Mesenchymal stem cell (in vitro differentiated cells and primary cell): Measurements from ENCODE around the gene ANKS6.
"Not testable (repeated sequence)": the region's sequence is repeated elsewhere in the genome, so short reads cannot be mapped to it uniquely, and the experiment has no call there.

ENCODE experiments used
- DNase-seq: peaks from one replicate; pipeline ENCODE4 v3.0.0-alpha.2; 2013
- H2AFZ ChIP-seq: one replicate; pipeline ENCODE4 v1.6.1; 2013; ENCODE audit warnings: low read depth, mild to moderate bottlenecking, control low read depth, inconsistent platforms, low read length, moderate library complexity
- H2AK5ac ChIP-seq: 2 replicates; pipeline ENCODE4 v1.6.1; 2013; ENCODE audit warnings: low read length, moderate library complexity, mild to moderate bottlenecking, inconsistent platforms; ENCODE audit not compliant: severe bottlenecking
- H2BK120ac ChIP-seq: one replicate; pipeline ENCODE4 v1.6.1; 2013; ENCODE audit warnings: low read depth, mild to moderate bottlenecking, inconsistent platforms, low read length, moderate library complexity
- H2BK12ac ChIP-seq, 2 experiments: one replicate each; pipeline ENCODE4 v1.6.1; 2013; ENCODE audit warnings: inconsistent platforms in 2 of 2, low read length in 2 of 2, mild to moderate bottlenecking in 2 of 2, moderate library complexity in 2 of 2, control low read depth in 1 of 2
- H2BK15ac ChIP-seq: one replicate; pipeline ENCODE4 v1.6.1; 2013; ENCODE audit warnings: mild to moderate bottlenecking, low read depth, inconsistent platforms; ENCODE audit not compliant: poor library complexity, severe bottlenecking
- H2BK5ac ChIP-seq: 2 replicates; pipeline ENCODE4 v1.6.1; 2013; ENCODE audit warnings: low read depth, mild to moderate bottlenecking, low read length, control low read depth, inconsistent platforms; ENCODE audit not compliant: poor library complexity, severe bottlenecking
- H3K14ac ChIP-seq, 2 experiments: one replicate each; pipeline ENCODE4 v1.6.1; 2013; ENCODE audit warnings: inconsistent platforms in 2 of 2, low read length in 2 of 2, control low read depth in 1 of 2, mild to moderate bottlenecking in 1 of 2, moderate library complexity in 1 of 2
- H3K18ac ChIP-seq, 2 experiments: one replicate each; pipeline ENCODE4 v1.6.1; 2013; ENCODE audit warnings: inconsistent platforms in 2 of 2, low read length in 2 of 2, control low read depth in 1 of 2, low read depth in 1 of 2, mild to moderate bottlenecking in 1 of 2
- H3K23ac ChIP-seq, 2 experiments: one replicate each; pipeline ENCODE4 v1.6.1; 2013; ENCODE audit warnings: inconsistent platforms in 2 of 2, low read length in 2 of 2, mild to moderate bottlenecking in 2 of 2, moderate library complexity in 2 of 2, control low read depth in 1 of 2
- H3K27ac ChIP-seq: 2 replicates; pipeline ENCODE4 v1.5.1; 2013; ENCODE audit warnings: mild to moderate bottlenecking, moderate library complexity, low read length, control low read depth, inconsistent platforms; ENCODE audit not compliant: poor library complexity, severe bottlenecking
- H3K27me3 ChIP-seq, 2 experiments: 2 replicates each; pipeline versions ENCODE4 v1.6.1 to v1.7.0; 2013; ENCODE audit warnings: low read length in 2 of 2, mild to moderate bottlenecking in 2 of 2, moderate library complexity in 2 of 2, control low read depth in 1 of 2, inconsistent platforms in 1 of 2; ENCODE audit not compliant: control insufficient read depth in 1 of 2, insufficient read depth in 1 of 2
- H3K36me3 ChIP-seq, 2 experiments: 2 replicates each; pipeline versions ENCODE4 v1.6.1 to v1.7.0; 2013; ENCODE audit warnings: low read length in 2 of 2, control low read depth in 1 of 2, inconsistent platforms in 1 of 2, low read depth in 1 of 2, mild to moderate bottlenecking in 1 of 2; ENCODE audit not compliant: insufficient read depth in 2 of 2, control insufficient read depth in 1 of 2
- H3K4ac ChIP-seq, 2 experiments: one replicate each; pipeline ENCODE4 v1.6.1; 2013; ENCODE audit warnings: inconsistent platforms in 2 of 2, low read length in 2 of 2, mild to moderate bottlenecking in 2 of 2, moderate library complexity in 2 of 2, control low read depth in 1 of 2, low read depth in 1 of 2
- H3K4me1 ChIP-seq: 2 replicates; pipeline ENCODE4 v1.6.1; 2013; ENCODE audit warnings: low read depth, low read length, control low read depth; ENCODE audit not compliant: control insufficient read depth, insufficient read depth
- H3K4me2 ChIP-seq: 2 replicates; pipeline ENCODE4 v1.6.1; 2013; ENCODE audit warnings: low read length, mild to moderate bottlenecking, inconsistent platforms; ENCODE audit not compliant: poor library complexity, severe bottlenecking
- H3K4me3 ChIP-seq, 2 experiments: 2 replicates each; pipeline versions ENCODE4 v1.5.1 to v1.7.0; 2013; ENCODE audit warnings: low read length in 2 of 2, mild to moderate bottlenecking in 2 of 2, control low read depth in 1 of 2, low read depth in 1 of 2; ENCODE audit not compliant: insufficient read depth in 1 of 2
- H3K79me1 ChIP-seq: replicated peaks from 2 replicates; pipeline ENCODE4 v1.6.1; 2013; ENCODE audit warnings: mild to moderate bottlenecking, control low read depth, low read length, inconsistent platforms; ENCODE audit not compliant: poor library complexity, severe bottlenecking
- H3K9ac ChIP-seq: 2 replicates; pipeline ENCODE4 v1.7.0; 2013; ENCODE audit warnings: mild to moderate bottlenecking, low read length, moderate library complexity
- H3K9me3 ChIP-seq: 2 replicates; pipeline ENCODE4 v1.7.0; 2013; ENCODE audit warnings: mild to moderate bottlenecking, low read length; ENCODE audit not compliant: control insufficient read depth
- H4K8ac ChIP-seq: one replicate; pipeline ENCODE4 v1.6.1; 2013; ENCODE audit warnings: inconsistent platforms, mild to moderate bottlenecking, low read length, moderate library complexity
- H4K91ac ChIP-seq: one replicate; pipeline ENCODE4 v1.6.1; 2013; ENCODE audit warnings: mild to moderate bottlenecking, low read length, inconsistent platforms
- WGBS: methylation state at CpG from one replicate; pipeline ENCODE4 v1.1.7; 2013; ENCODE audit warnings: mixed read lengths; 5-methylcytosine and 5-hydroxymethylcytosine counted together

Gene ANKS6

DNA sequence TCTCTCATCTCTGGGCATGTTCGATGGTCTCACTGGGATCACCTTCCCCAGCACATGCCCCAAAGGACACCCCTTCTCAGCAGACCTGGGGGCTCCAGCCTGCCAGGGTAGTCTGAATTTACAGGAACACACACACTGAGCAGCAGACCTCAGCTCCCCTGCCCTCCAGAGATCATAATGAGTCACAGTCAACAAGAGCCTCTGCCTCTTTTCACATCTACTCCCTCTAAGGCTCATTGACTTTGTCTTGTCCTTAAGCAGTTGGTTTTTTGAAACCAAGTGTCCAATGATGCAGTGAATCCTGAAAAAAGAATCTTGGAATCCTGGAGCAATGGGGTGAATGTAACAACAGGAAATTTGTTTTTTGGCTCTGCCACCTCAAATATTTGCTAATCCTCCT lies 108.4 kb downstream of the ANKS6 start:
- no peak overlapping the region for H2BK12ac ChIP-seq
- H3K18ac ChIP-seq: no peak overlapping the region
- no peak overlapping the region for H3K4me3 ChIP-seq
- no peak overlapping the region for H3K14ac ChIP-seq
- H3K27ac ChIP-seq: no peak overlapping the region
- no peak overlapping the region for H3K9ac ChIP-seq
- no peak overlapping the region for H4K8ac ChIP-seq
- H3K9me3 ChIP-seq: no peaks in the 10 kb centered on the region
- no peak for DNase-seq
- no peak overlapping the region for H2AK5ac ChIP-seq
- no peak overlapping the region for H2AFZ ChIP-seq
- H2BK15ac ChIP-seq: no peak overlapping the region
- H3K79me1 ChIP-seq: no peaks in the 10 kb centered on the region
- H3K27me3 ChIP-seq: peaks cover 24 to 26% of the 10 kb centered on the region in 2 experiments
- no peak overlapping the region for H3K4me2 ChIP-seq
- H4K91ac ChIP-seq: no peak overlapping the region
- H3K23ac ChIP-seq: no peak overlapping the region
- 69% methylated on average over 1 of the region's 1 CpG for WGBS
- H2BK5ac ChIP-seq: no peak overlapping the region
- no peaks in the 10 kb centered on the region for H3K36me3 ChIP-seq
- no peak overlapping the region for H2BK120ac ChIP-seq
- no peak overlapping the region for H3K4ac ChIP-seq
- H3K4me1 ChIP-seq: no peaks in the 10 kb centered on the region

DNA sequence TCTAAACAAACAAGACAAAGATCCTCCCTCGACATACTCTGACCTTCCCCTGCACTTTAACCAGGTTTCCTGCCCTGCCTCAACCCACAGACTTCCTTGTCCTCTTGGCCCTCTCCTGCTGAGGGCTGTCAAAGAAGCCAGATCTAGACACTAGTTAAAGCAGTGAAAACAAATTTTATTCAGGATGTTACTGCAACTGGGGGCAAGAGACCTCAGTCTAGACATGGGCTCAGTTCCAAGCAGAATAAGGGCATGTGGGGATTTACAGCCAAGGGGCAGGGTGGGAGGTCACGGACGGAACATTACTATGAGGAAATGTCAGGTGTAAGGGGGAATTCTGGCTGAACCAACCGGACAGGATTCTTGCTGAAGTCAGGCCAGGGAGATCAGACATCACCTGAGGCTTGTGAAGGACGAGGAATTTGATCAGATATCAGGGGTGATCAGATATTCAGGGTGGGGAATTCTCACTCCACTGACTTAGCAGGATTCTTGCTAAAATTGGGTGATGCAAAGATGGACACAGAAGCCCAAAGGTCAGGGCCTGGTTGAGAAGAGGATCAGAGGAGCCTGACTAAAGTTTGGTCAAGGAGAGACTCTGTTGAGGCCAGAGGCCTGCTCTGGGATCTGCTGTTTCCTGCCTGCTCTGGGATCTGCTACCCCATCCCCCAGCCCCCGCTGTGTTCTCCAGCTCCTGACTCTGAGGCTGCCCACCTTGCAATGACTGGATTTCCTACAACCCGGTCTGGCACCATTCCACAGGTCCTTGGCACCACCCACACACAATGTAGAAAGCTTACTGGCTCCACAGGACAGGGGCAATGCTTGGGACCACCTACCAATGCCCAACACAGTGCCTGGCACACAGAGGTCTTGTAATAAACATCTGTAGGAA lies 109.1 kb downstream of the ANKS6 start:
- H3K18ac ChIP-seq: no peak overlapping the region
- no peak overlapping the region for H2AFZ ChIP-seq
- no peak overlapping the region for H3K9ac ChIP-seq
- no peak overlapping the region for H3K4me3 ChIP-seq
- H2BK15ac ChIP-seq: no peak overlapping the region
- H3K4me2 ChIP-seq: no peak overlapping the region
- no peak for DNase-seq
- peaks cover 22 to 24% of the 10 kb centered on the region in 2 experiments for H3K27me3 ChIP-seq
- no peak overlapping the region for H2BK5ac ChIP-seq
- H3K23ac ChIP-seq: no peak overlapping the region
- no peaks in the 10 kb centered on the region for H3K9me3 ChIP-seq
- no peak overlapping the region for H3K14ac ChIP-seq
- H2BK120ac ChIP-seq: no peak overlapping the region
- no peak overlapping the region for H4K91ac ChIP-seq
- no peak overlapping the region for H3K4ac ChIP-seq
- no peak overlapping the region for H4K8ac ChIP-seq
- H3K27ac ChIP-seq: no peak overlapping the region
- H3K79me1 ChIP-seq: no peaks in the 10 kb centered on the region
- H3K36me3 ChIP-seq: no peaks in the 10 kb centered on the region
- H2BK12ac ChIP-seq: no peak overlapping the region
- no peak overlapping the region for H2AK5ac ChIP-seq
- 49% methylated on average over 7 of the region's 7 CpGs for WGBS
- no peaks in the 10 kb centered on the region for H3K4me1 ChIP-seq

DNA sequence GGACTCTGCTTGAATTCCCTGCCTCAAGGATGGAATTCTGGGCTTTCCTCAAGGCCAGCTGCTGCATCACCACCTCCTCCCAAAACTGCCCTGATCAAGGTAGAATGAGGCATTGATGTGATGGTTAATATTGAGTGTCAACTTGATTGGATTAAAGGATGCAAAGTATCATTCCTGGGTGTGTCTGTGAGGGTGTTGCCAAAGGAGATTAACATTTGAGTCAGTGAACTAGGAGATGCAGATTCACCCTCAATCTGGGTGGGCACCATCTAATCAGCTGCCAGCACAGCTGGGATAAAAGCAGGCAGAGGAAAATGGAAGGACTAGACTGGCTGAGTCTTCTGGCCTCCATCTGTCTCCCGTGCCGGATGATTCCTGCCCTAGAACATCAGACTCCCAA lies 111.5 kb downstream of the ANKS6 start:
- H2BK120ac ChIP-seq, H3K9me3 ChIP-seq, H3K4me2 ChIP-seq, H2BK5ac ChIP-seq, H4K8ac ChIP-seq, H3K27ac ChIP-seq, DNase-seq, H3K18ac ChIP-seq, H3K4me3 ChIP-seq, H2BK12ac ChIP-seq, H4K91ac ChIP-seq, H2BK15ac ChIP-seq, H2AK5ac ChIP-seq, H3K27me3 ChIP-seq, H3K79me1 ChIP-seq, H3K36me3 ChIP-seq, H3K9ac ChIP-seq, H2AFZ ChIP-seq, H3K14ac ChIP-seq, H3K4me1 ChIP-seq, H3K4ac ChIP-seq, H3K23ac ChIP-seq: not testable (repeated sequence)
- 92% methylated on average over 2 of the region's 2 CpGs for WGBS
